ENCODE data around the gene SLC25A27. TPM values are rescaled to one million over a fixed set of nuclear protein-coding genes. Genes with fewer than 3 reads are reported as not detected.
"Not testable (repeated sequence)": the region's sequence is repeated elsewhere in the genome, so short reads cannot be mapped to it uniquely, and the experiment has no call there.

Gene SLC25A27
- total and polyA plus RNA-seq, 12 donors = 3.1 to 99.7 (median 18.3) TPM

DNA sequence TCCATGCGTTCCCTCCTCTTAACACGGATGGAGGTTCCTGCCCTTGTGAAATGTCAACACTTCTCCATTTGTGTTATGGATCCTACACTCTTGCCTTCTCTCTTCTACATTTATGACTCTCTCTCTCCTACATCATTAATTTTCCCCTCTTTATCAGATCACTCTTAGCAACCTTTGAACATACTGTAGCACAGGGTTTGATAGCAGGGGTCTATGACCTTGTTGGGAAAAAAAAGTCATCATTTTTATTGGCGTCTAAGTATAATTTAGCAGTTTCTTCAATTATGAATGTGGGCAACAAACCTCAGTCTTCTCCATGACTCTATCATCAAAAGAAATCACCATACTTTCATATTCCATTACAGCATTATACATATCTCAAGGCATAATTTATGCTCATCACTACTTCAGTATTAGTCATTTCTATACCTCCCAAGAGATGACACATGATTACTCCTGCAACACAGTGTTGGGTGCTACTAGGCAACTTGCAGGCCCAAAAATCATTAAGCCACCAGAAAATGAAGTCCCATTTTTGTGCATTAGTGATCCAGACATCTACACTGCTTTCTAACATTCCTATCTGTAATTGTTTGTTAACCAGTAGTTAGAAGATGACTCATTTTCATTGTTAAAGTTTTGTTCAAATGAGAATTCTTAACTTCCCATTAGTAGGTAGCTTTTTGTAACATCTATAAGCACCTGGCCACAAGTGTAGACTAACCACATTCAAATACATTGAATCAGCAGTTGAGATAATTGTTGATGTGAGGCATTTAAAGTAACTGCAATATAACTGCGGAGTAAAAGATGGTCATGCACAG, 9.6 kb upstream of the SLC25A27 start:
- intact Hi-C loops (cut with DNase I) = no loop called here
- Histone ChIP-seq H3K27ac (no peak overlapping the region), H3K27me3 (no peaks in the 10 kb centered on the region), H3K9me3 (replicated peaks in 1 of 3) (no peaks in the 10 kb centered on the region), H3K36me3 (replicated peaks in 1 of 2) (no peaks in the 10 kb centered on the region), H3K4me1 (replicated peaks in 1 of 2) (no peaks in the 10 kb centered on the region), H3K4me3 (no peak overlapping the region)
- TF ChIP-seq, protein P1, sequence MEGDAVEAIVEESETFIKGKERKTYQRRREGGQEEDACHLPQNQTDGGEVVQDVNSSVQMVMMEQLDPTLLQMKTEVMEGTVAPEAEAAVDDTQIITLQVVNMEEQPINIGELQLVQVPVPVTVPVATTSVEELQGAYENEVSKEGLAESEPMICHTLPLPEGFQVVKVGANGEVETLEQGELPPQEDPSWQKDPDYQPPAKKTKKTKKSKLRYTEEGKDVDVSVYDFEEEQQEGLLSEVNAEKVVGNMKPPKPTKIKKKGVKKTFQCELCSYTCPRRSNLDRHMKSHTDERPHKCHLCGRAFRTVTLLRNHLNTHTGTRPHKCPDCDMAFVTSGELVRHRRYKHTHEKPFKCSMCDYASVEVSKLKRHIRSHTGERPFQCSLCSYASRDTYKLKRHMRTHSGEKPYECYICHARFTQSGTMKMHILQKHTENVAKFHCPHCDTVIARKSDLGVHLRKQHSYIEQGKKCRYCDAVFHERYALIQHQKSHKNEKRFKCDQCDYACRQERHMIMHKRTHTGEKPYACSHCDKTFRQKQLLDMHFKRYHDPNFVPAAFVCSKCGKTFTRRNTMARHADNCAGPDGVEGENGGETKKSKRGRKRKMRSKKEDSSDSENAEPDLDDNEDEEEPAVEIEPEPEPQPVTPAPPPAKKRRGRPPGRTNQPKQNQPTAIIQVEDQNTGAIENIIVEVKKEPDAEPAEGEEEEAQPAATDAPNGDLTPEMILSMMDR (IDR thresholded peaks at IDR 0.05) = no peak
- no peak for TF ChIP-seq POLR2A (IDR thresholded peaks at IDR 0.05)
- WGBS, 4 donors = 84 to 88% (median 86%) methylated on average over 4 of the region's 4 CpGs
- no peak for DNase-seq

DNA sequence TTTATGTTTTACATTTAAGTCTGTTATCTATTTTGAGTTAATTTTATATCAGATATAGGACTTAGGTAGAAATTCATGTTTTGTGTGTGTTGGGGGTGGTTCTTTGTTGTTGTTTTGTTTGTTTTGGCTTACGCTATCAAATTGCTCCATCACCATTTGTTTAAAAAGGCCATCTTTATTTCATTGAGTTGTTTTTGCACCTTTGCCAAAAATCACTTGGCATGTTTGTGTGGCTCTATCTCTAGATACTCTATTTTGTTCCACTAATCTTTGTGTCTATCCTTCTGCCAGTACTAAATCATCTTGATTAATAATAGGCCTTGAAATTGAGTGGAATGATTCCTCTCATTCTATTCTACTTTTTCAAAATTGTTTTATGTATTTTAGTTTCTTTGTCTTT, 7.5 kb upstream of the SLC25A27 start:
- no peaks in the 10 kb centered on the region for H3K36me3 ChIP-seq (replicated peaks in 1 of 2)
- H3K4me1 ChIP-seq (replicated peaks in 1 of 2) = no peaks in the 10 kb centered on the region
- 56 to 67% (median 65%) methylated on average over 1 of the region's 1 CpG for WGBS, 4 donors
- no peak overlapping the region for H3K27ac ChIP-seq
- H3K27me3 ChIP-seq = no peaks in the 10 kb centered on the region
- intact Hi-C loops (cut with DNase I) = no loop called here
- H3K4me3 ChIP-seq = no peak overlapping the region
- no peak for DNase-seq
- no peaks in the 10 kb centered on the region for H3K9me3 ChIP-seq (replicated peaks in 1 of 3)
- TF ChIP-seq POLR2A (IDR thresholded peaks at IDR 0.05) = no peak
- TF ChIP-seq, protein P1 (IDR thresholded peaks at IDR 0.05) = no peak

DNA sequence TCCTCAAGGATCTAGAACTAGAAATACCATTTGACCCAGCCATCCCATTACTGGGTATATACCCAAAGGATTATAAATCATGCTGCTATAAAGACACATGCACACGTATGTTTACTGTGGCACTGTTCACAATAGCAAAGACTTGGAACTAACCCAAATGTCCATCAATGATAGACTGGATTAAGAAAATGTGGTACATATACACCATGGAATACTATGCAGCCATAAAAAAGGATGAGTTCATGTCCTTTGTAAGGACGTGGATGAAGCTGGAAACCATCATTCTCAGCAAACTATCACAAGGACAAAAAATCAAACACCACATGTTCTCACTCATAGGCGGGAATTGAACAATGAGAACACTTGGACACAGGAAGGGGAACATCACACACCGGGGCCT, 4.7 kb upstream of the SLC25A27 start:
- intact Hi-C loops (cut with DNase I); H3K36me3 ChIP-seq (replicated peaks in 1 of 2); H3K4me1 ChIP-seq (replicated peaks in 1 of 2); H3K27ac ChIP-seq; DNase-seq; H3K9me3 ChIP-seq (replicated peaks in 1 of 3); H3K27me3 ChIP-seq; H3K4me3 ChIP-seq: not testable (repeated sequence)
- 80 to 94% (median 88%) methylated on average over 2 to 3 of the region's 4 CpGs for WGBS, 4 donors

DNA sequence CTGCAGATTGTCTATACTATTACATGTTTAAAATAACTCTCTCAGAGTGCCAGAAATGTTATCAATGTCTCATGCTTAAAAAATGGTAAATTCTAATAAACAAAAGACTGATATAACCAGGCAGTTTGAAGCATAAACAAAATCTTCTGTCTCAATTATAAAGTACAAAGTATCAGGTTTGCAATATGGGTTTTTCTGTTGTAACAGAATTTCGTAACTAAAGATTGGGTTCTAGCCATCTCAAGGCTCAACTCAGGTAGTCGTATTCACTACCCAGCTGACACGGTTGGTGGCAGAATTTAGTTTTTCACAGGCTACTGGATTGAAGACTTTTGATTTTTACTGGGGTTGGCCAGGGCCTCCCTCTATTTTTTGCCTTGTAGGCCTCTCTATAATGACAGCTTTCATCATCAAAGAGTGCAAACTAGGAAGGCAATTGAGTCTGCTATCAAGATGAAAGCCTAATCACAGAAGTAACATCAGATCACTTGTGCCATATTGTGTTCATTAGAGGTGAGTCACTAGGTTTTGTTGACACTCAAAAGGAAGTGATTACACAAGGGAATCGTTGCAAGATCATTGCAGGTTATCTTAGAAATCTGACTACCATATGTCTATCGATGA, 3.8 kb upstream of the SLC25A27 start:
- 81 to 85% (median 84%) methylated on average over 5 of the region's 5 CpGs for WGBS, 4 donors
- Histone ChIP-seq H3K4me3 (no peak overlapping the region), H3K4me1 (replicated peaks in 1 of 2) (peaks cover 4 to 15% of the 10 kb centered on the region in 2 donors), H3K9me3 (replicated peaks in 1 of 3) (no peaks in the 10 kb centered on the region), H3K27ac (no peak overlapping the region), H3K27me3 (no peaks in the 10 kb centered on the region), H3K36me3 (replicated peaks in 1 of 2) (no peaks in the 10 kb centered on the region)
- DNase-seq = no peak
- TF ChIP-seq, protein P1 (IDR thresholded peaks at IDR 0.05) = no peak
- TF ChIP-seq POLR2A (IDR thresholded peaks at IDR 0.05) = no peak
- intact Hi-C loops (cut with DNase I) = no loop called here

Data from adrenal gland (tissue), 12 donors.